Measurements from ENCODE around the gene LMTK3. TPM values are rescaled to one million over a fixed set of nuclear protein-coding genes. Genes with fewer than 3 reads are reported as not detected.

The LMTK3 gene
- total and polyA plus RNA-seq, 7 donors = 0.14 to 1.7 (median 0.65) TPM; not detected in 3

DNA sequence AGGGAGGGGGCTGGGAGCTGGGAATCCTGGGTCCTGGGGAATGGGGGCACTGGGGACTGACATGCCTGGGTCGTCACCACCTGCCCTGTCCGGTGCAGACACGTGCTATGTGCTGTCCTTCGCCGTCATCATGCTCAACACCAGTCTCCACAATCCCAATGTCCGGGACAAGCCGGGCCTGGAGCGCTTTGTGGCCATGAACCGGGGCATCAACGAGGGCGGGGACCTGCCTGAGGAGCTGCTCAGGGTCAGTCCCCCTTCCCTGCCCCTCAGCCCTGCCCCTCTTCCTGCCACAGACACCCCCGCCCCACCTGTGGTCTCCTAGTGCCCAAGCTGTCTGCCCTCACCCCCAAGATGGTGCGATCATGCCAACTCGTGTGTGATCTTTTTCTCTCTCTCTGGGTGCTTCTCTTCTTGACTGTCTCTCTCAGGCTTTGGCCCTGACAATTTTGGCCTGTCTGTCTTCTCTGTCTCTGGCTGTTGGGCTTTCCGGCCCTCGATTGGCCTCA, 37.5 kb downstream of the LMTK3 start:
- Histone ChIP-seq H3K27ac (no peak overlapping the region), H3K36me3 (peaks cover 47 to 90% (median 75%) of the 10 kb centered on the region in 4 donors), H3K4me3 (no peak overlapping the region), H3K27me3 (no peaks in the 10 kb centered on the region), H3K4me1 (peaks cover 0 to 26% (median 18%) of the 10 kb centered on the region in 4 donors), H3K9me3 (no peaks in the 10 kb centered on the region)
- intact Hi-C loops (cut with DNase I) = no loop called here
- 92 to 94% methylated on average over 16 of the region's 16 CpGs for WGBS, 2 donors
- DNase-seq = no peak
- TF ChIP-seq POLR2AphosphoS5 (IDR thresholded peaks at IDR 0.05) (no peak), POLR2A (IDR thresholded peaks at IDR 0.05) (no peak), EP300 (IDR thresholded peaks at IDR 0.05) (no peak), CTCF (IDR thresholded peaks at IDR 0.05) (no peak)

GRCh38 chr19:48473161-48473966, 38.3 kb downstream of the LMTK3 start:
- H3K36me3 ChIP-seq = peaks cover 47 to 82% (median 75%) of the 10 kb centered on the region in 4 donors
- intact Hi-C loops (cut with DNase I) = no loop called here
- H3K27me3 ChIP-seq = no peaks in the 10 kb centered on the region
- DNase-seq = no peak
- 85 to 90% methylated on average over 14 of the region's 14 CpGs for WGBS, 2 donors
- no peak overlapping the region for H3K27ac ChIP-seq
- TF ChIP-seq EP300 (IDR thresholded peaks at IDR 0.05) (no peak), CTCF (IDR thresholded peaks at IDR 0.05) (no peak), POLR2AphosphoS5 (IDR thresholded peaks at IDR 0.05) (no peak), POLR2A (IDR thresholded peaks at IDR 0.05) (no peak)
- H3K4me1 ChIP-seq = peaks cover 0 to 28% (median 20%) of the 10 kb centered on the region in 4 donors
- no peak overlapping the region for H3K4me3 ChIP-seq
- no peaks in the 10 kb centered on the region for H3K9me3 ChIP-seq

GRCh38 chr19:48471836-48472235, 39.8 kb downstream of the LMTK3 start:
- Histone ChIP-seq H3K27me3 (no peaks in the 10 kb centered on the region), H3K4me3 (no peak overlapping the region), H3K36me3 (peaks cover 47 to 67% (median 63%) of the 10 kb centered on the region in 4 donors), H3K27ac (no peak overlapping the region), H3K4me1 (peaks cover 0 to 33% (median 23%) of the 10 kb centered on the region in 4 donors), H3K9me3 (no peaks in the 10 kb centered on the region)
- intact Hi-C loops (cut with DNase I) = no loop called here
- 96 to 98% methylated on average over 4 of the region's 4 CpGs for WGBS, 2 donors
- DNase-seq = no peak
- no peak for TF ChIP-seq POLR2AphosphoS5 (IDR thresholded peaks at IDR 0.05)
- no peak for TF ChIP-seq POLR2A (IDR thresholded peaks at IDR 0.05)
- TF ChIP-seq CTCF (IDR thresholded peaks at IDR 0.05) = no peak
- no peak for TF ChIP-seq EP300 (IDR thresholded peaks at IDR 0.05)

DNA sequence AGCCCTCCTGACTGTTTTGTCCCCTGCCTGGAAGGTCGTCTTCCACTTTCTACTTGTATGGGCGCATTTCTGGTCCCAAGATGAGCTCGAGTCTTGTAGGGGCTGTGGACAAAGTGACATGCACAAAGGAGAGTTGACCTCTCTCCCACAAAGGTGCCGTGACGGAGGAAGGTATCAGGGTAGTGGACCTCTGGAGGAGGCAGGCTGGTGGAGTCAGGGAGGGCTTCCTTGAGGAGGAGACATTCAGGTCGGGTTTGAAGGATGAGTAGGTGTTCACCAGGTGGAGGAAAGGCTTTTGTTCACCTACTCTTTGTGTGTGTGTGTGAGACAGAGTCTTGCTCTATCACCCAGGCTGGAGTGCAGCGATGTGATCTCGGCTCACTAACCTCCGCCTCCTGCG, 40.8 kb downstream of the LMTK3 start:
- H3K4me1 ChIP-seq = peaks cover 0 to 33% (median 23%) of the 10 kb centered on the region in 4 donors
- no peak overlapping the region for H3K27ac ChIP-seq
- peaks cover 41 to 57% (median 55%) of the 10 kb centered on the region in 4 donors for H3K36me3 ChIP-seq
- 92 to 94% methylated on average over 10 of the region's 10 CpGs for WGBS, 2 donors
- no peak for DNase-seq
- no peaks in the 10 kb centered on the region for H3K9me3 ChIP-seq
- TF ChIP-seq POLR2A (IDR thresholded peaks at IDR 0.05) (no peak), CTCF (IDR thresholded peaks at IDR 0.05) (no peak), EP300 (IDR thresholded peaks at IDR 0.05) (no peak), POLR2AphosphoS5 (IDR thresholded peaks at IDR 0.05) (no peak)
- no peaks in the 10 kb centered on the region for H3K27me3 ChIP-seq
- peak overlapping the region in 1 of 4 donors; percentile 98 for H3K4me3 ChIP-seq
- intact Hi-C loops (cut with DNase I) = no loop called here
